ENCODE results near the gene STAT6.

GRCh38 chr12:57092529-57092862 lies 18.7 kb downstream of the STAT6 start:
- TF ChIP-seq EP300 (IDR thresholded peaks at IDR 0.05): no peak
- no peak for TF ChIP-seq RNF2 (IDR thresholded peaks at IDR 0.05; ENCODE audit: borderline replicate concordance, low read depth)
- TF ChIP-seq POLR2A (IDR thresholded peaks at IDR 0.05; ENCODE audit: low read length): no peak
- TF ChIP-seq PHF8 (IDR thresholded peaks at IDR 0.05; ENCODE audit: borderline replicate concordance, low read depth): no peak
- TF ChIP-seq CEBPB (IDR thresholded peaks at IDR 0.05): no peak
- no peak for TF ChIP-seq HOXA7 (CRISPR knock-in tag; IDR thresholded peaks at IDR 0.05)
- TF ChIP-seq CTCF (IDR thresholded peaks at IDR 0.05): no peak
- no peak for TF ChIP-seq PBX3 (IDR thresholded peaks at IDR 0.05)
- TF ChIP-seq CHD2 (IDR thresholded peaks at IDR 0.05; ENCODE audit: low read length, partially characterized antibody): no peak
- no peak for TF ChIP-seq SMC3 (IDR thresholded peaks at IDR 0.05)
- no peak for TF ChIP-seq HDAC2 (IDR thresholded peaks at IDR 0.05)

Data from A549 (cell line).